Smooth muscle cell (in vitro differentiated cells): ENCODE results near the gene TMEM38B. TPM values are rescaled to one million over a fixed set of nuclear protein-coding genes. Genes with fewer than 3 reads are reported as not detected.

Experiments
- DNase-seq: peaks from one replicate; lab custom pipeline; 2025; ENCODE audit not compliant: unreplicated experiment; lab: John Stamatoyannopoulos, UW
- H2AFZ ChIP-seq: fragments of 200-600 bp; sonication (generic); 2 replicates; pipeline ENCODE4 v1.6.0; 2016; ENCODE audit warnings: antibody characterized with exemption, low read depth, mild to moderate bottlenecking
- H3F3A ChIP-seq: fragments of 200-600 bp; sonication (generic); 2 replicates; pipeline ENCODE4 v1.6.0; 2017; ENCODE audit warnings: antibody characterized with exemption, low read depth
- H3K27ac ChIP-seq: fragments of 200-600 bp; sonication (generic); 2 replicates; pipeline ENCODE4 v1.5.1; 2016; ENCODE audit warnings: low read depth, mild to moderate bottlenecking
- H3K27me3 ChIP-seq: fragments of 200-600 bp; sonication (generic); 2 replicates; pipeline ENCODE4 v1.6.1; 2016; ENCODE audit warnings: low read depth, mild to moderate bottlenecking
- H3K36me3 ChIP-seq: fragments of 200-600 bp; sonication (generic); 2 replicates; pipeline ENCODE4 v1.5.1; 2016; ENCODE audit warnings: low read depth
- H3K4me1 ChIP-seq: fragments of 200-600 bp; sonication (generic); 2 replicates; pipeline ENCODE4 v1.5.1; 2016; ENCODE audit warnings: low read depth
- H3K4me2 ChIP-seq: fragments of 200-600 bp; sonication (generic); 2 replicates; pipeline ENCODE4 v1.6.0; 2016; ENCODE audit warnings: mild to moderate bottlenecking
- H3K4me3 ChIP-seq: fragments of 200-600 bp; sonication (generic); 2 replicates; pipeline ENCODE4 v1.5.1; 2016; ENCODE audit warnings: mild to moderate bottlenecking
- H3K79me2 ChIP-seq: fragments of 200-600 bp; sonication (generic); 2 replicates; pipeline ENCODE4 v1.6.0; 2016; ENCODE audit warnings: low read depth, mild to moderate bottlenecking
- H3K9ac ChIP-seq: fragments of 200-600 bp; sonication (generic); 2 replicates; pipeline ENCODE4 v1.6.0; 2016; ENCODE audit warnings: low read depth
- H3K9me3 ChIP-seq: fragments of 200-600 bp; sonication (generic); replicated peaks from 2 replicates; pipeline ENCODE4 v1.5.1; 2016; ENCODE audit warnings: low read depth
- H4K20me1 ChIP-seq: fragments of 200-600 bp; sonication (generic); 2 replicates; pipeline ENCODE4 v1.6.0; 2016; ENCODE audit warnings: low read depth
- WGBS: methylation state at CpG from one replicate; pipeline ENCODE4 v1.1.7; 2016; ENCODE audit warnings: low lambda C conversion rate; 5-methylcytosine and 5-hydroxymethylcytosine counted together
- polyA plus RNA-seq: library from polyadenylated mRNA; unstranded; fragments of >200 nt; fragmentation: Nextera tagmentation; extraction: Ambion mirVana; gene quantifications from 2 replicates; pipeline ENCODE4 v1.2.1, GENCODE V29; 2016
- total RNA-seq: library from RNA; depleted of rRNA; stranded (reverse); fragments of >200 nt; gene quantifications from 2 replicates; pipeline ENCODE4 v1.2.3, GENCODE V29; 2014
- TF ChIP-seq, protein P1 (sequence below): fragments of 200-600 bp; sonication (generic); IDR thresholded peaks from 2 replicates; pipeline ENCODE4 v1.5.1; 2017; ENCODE audit warnings: borderline replicate concordance, mild to moderate bottlenecking, antibody characterized with exemption; ENCODE audit not compliant: insufficient read depth, poor library complexity, severe bottlenecking

TMEM38B gene
- total and polyA plus RNA-seq, 2 experiments from 2014 or later, result 15.9 to 28.4 TPM

DNA sequence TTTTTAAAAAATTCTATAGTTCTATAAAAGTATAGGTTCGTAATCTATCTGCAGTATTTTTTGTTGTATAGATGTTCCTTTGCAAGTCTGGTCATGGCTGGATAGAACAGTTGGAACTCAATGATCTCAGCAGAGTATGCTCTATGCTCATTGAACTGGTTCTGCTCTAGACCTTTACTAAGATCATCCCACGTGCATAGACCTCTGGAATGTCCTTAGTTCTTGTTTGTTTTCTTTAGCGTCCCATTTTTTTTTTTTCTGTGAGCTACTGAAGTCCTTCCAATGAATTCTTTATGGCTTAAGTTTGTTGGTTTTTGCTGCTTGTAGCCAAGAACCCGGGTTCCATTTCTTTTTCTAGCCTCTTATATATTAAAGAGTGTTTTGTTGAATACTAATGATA, 3.5 kb downstream of the TMEM38B start:
- no peak overlapping the region for H2AFZ ChIP-seq
- peaks cover 53% of the 10 kb centered on the region for H3K79me2 ChIP-seq
- 44% methylated on average over 4 of the region's 4 CpGs for WGBS
- TF ChIP-seq, protein P1, sequence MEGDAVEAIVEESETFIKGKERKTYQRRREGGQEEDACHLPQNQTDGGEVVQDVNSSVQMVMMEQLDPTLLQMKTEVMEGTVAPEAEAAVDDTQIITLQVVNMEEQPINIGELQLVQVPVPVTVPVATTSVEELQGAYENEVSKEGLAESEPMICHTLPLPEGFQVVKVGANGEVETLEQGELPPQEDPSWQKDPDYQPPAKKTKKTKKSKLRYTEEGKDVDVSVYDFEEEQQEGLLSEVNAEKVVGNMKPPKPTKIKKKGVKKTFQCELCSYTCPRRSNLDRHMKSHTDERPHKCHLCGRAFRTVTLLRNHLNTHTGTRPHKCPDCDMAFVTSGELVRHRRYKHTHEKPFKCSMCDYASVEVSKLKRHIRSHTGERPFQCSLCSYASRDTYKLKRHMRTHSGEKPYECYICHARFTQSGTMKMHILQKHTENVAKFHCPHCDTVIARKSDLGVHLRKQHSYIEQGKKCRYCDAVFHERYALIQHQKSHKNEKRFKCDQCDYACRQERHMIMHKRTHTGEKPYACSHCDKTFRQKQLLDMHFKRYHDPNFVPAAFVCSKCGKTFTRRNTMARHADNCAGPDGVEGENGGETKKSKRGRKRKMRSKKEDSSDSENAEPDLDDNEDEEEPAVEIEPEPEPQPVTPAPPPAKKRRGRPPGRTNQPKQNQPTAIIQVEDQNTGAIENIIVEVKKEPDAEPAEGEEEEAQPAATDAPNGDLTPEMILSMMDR, result no peak
- H3K27me3 ChIP-seq, result peaks cover 11% of the 10 kb centered on the region
- H4K20me1 ChIP-seq, result no peaks in the 10 kb centered on the region
- no peaks in the 10 kb centered on the region for H3F3A ChIP-seq
- H3K4me2 ChIP-seq, result peak overlapping the region; percentile 10
- H3K4me1 ChIP-seq, result peaks cover 18% of the 10 kb centered on the region
- DNase-seq, result no peak
- H3K36me3 ChIP-seq, result no peaks in the 10 kb centered on the region
- no peak overlapping the region for H3K9ac ChIP-seq
- no peak overlapping the region for H3K27ac ChIP-seq
- H3K9me3 ChIP-seq, result no peaks in the 10 kb centered on the region
- H3K4me3 ChIP-seq, result no peak overlapping the region

DNA sequence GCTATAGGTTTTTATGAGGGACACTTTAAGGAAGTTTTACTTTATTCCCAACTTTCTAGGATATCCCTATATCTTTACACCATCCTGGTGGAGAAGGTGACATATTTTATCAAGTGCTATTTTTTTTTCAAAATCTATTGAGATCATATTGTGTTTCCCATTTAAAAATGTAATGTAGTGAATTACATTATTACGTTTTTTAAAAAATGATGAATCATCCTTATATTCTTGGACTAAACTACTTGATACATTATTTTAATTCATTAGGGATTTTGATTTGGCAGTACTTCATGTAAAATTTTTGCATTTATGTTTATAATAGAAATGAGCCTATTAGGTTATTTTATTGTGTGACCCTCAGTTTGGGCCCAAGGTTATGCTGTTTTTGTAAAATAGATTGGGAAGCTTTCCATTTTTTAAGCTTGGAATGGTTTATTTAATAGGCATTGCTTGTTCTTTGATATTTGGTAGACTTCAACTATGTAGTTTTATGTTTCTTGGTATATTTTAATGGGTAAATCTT, 4.1 kb downstream of the TMEM38B start:
- DNase-seq, result no peak
- TF ChIP-seq, protein P1, result no peak
- H2AFZ ChIP-seq, result no peak overlapping the region
- no peaks in the 10 kb centered on the region for H3K9me3 ChIP-seq
- H4K20me1 ChIP-seq, result no peaks in the 10 kb centered on the region
- peak overlapping the region; percentile 10 for H3K4me2 ChIP-seq
- WGBS, result 97% methylated on average over 1 of the region's 1 CpG
- no peaks in the 10 kb centered on the region for H3F3A ChIP-seq
- peaks cover 54% of the 10 kb centered on the region for H3K79me2 ChIP-seq
- no peak overlapping the region for H3K9ac ChIP-seq
- H3K27me3 ChIP-seq, result peaks cover 5% of the 10 kb centered on the region
- H3K4me1 ChIP-seq, result peaks cover 13% of the 10 kb centered on the region
- H3K4me3 ChIP-seq, result no peak overlapping the region
- H3K27ac ChIP-seq, result no peak overlapping the region
- H3K36me3 ChIP-seq, result no peaks in the 10 kb centered on the region

DNA sequence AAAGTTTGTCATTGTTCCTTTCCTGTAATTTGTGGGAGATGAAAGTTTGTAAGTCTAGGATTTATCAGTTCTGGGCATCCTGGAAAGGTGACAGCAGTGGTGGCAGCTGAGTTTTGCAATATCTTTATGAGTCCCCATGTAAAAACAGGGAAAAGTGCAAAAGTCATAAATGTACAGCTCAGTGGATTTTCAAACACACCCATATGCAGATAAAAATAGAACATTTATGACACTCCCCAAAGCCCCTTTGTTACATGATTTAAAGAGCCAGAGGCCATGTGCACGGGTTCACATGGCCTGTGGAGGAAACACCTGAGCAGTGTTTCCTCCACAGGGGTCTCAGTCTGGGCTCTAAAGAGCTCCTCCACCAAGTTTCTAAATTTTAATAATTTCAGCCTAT, 6.3 kb downstream of the TMEM38B start:
- H3K9me3 ChIP-seq, result no peaks in the 10 kb centered on the region
- H3K4me3 ChIP-seq, result no peak overlapping the region
- no peak overlapping the region for H3K9ac ChIP-seq
- H3K27ac ChIP-seq, result no peak overlapping the region
- 74% methylated on average over 1 of the region's 1 CpG for WGBS
- no peaks in the 10 kb centered on the region for H4K20me1 ChIP-seq
- peaks cover 53% of the 10 kb centered on the region for H3K79me2 ChIP-seq
- no peaks in the 10 kb centered on the region for H3K36me3 ChIP-seq
- peaks cover 1% of the 10 kb centered on the region for H3K4me1 ChIP-seq
- no peaks in the 10 kb centered on the region for H3K27me3 ChIP-seq
- H2AFZ ChIP-seq, result no peak overlapping the region
- H3K4me2 ChIP-seq, result no peak overlapping the region
- TF ChIP-seq, protein P1, result no peak
- H3F3A ChIP-seq, result no peaks in the 10 kb centered on the region
- DNase-seq, result no peak

DNA sequence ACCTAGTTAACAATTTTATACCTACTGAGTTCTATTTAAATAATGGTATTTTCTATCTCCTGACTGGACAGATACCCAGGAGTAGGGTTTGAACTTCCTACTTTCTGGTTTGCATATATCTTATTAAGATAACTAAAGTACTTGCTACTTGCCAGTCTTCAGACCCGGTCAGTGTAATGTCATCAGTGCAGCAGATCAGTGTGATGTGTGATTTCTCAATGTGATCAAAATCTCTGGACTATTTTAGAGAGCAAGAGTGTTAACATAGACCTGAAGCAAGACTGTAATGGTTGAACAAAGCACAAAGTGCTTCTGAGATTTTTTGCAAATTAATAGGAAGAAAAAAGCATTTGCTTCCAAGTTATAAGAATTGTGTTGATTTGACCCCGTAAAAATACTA, 6.8 kb downstream of the TMEM38B start:
- no peak overlapping the region for H3K4me2 ChIP-seq
- no peak for DNase-seq
- no peaks in the 10 kb centered on the region for H4K20me1 ChIP-seq
- no peak overlapping the region for H2AFZ ChIP-seq
- peaks cover 48% of the 10 kb centered on the region for H3K79me2 ChIP-seq
- WGBS, result 92% methylated on average over 2 of the region's 2 CpGs
- no peak overlapping the region for H3K9ac ChIP-seq
- H3K4me1 ChIP-seq, result no peaks in the 10 kb centered on the region
- H3K27me3 ChIP-seq, result no peaks in the 10 kb centered on the region
- no peaks in the 10 kb centered on the region for H3F3A ChIP-seq
- TF ChIP-seq, protein P1, result no peak
- no peak overlapping the region for H3K27ac ChIP-seq
- H3K9me3 ChIP-seq, result no peaks in the 10 kb centered on the region
- no peak overlapping the region for H3K4me3 ChIP-seq
- no peaks in the 10 kb centered on the region for H3K36me3 ChIP-seq
